MV-4-11 (cell line): ENCODE results near the gene UPF1.
"Not testable (repeated sequence)": the region's sequence is repeated elsewhere in the genome, so short reads cannot be mapped to it uniquely, and the experiment has no call there.

Source experiments
- DNase-seq: peaks from one replicate; lab custom pipeline; 2025; lab: John Stamatoyannopoulos, UW

UPF1 gene

DNA sequence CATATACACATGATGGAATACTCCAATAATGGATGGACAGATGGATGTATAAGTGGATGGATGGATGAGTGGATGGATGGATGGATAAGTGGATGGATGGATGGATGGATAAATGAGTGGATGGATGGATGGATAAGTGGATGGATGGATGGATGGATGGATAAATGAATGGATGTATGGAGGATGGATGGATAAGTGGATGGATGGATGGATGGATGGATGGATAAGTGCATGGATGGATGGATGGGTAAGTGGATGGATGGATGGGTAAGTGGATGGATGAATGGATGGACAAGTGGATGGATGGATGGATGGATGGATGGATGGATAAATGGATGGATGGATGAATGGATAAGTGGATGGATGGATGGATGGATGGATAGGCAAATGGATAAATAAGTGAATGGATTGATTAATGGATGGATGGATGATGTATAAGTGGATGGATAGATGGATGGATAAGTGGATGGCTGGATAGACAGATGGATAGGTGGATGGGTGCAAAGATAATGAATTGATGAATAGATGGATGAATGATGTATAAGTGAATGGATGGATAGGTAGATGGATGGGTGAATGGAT lies 32.3 kb upstream of the UPF1 start:
- DNase-seq, result no peak

GRCh38 chr19:18800079-18800478 lies 31.7 kb upstream of the UPF1 start:
- no peak for DNase-seq

- DNase-seq, result no peak
Measured at GRCh38 chr19:18800636-18801035, 31.1 kb upstream of the UPF1 start.

- no peak for DNase-seq
Measured at GRCh38 chr19:18802354-18802753, 29.4 kb upstream of the UPF1 start.

DNA sequence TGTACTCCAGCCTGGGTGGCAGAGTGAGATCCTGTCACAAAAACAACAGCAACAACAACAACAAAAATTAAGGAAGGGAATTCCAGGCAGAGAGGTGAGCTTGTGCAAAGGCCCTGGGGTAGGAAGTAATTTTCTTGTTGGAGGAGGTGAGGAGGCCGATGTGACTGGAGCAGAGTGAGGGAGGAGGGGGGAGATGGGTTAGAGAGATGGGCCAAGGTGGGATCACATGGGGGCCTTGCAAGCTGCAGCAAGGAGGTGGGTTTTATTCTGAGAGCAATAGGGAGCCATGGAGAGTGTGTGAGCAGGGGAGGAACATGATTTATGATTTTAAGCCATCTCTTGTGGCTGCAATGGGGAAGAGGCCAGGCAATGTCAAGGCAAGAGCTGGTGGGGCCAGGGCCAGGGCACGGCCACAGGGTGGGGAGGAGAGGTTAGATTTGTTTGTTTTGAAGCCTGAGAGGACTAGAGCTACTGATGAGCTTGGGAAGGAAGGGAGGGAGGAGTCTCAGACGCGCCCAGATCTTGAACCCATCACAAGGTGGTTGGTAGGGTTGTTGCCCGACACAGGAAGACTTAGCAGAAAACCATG lies 28.1 kb upstream of the UPF1 start:
- no peak for DNase-seq

DNA sequence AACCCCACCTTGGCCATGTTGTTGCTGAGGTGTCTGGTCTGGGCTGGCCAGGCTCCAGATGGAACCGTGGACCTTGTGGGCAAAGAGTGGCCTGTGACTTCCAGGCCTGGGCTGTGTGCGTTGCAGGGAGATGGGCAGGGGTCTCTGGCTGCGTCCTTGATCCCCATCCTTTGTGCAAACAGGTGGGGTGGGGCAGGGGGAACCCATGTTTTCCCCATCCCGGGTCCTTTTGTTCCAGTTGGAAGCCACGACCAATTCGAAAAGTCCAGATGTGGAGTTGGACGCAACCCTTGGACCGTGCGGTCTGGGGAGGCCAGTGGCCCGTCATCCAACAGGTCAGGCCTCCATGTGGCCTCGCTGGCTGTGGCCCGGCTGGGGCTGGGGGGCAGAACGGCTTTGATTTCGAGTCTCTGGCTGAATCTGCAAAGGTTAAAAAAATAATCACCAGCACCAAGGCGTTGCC lies 27.6 kb upstream of the UPF1 start:
- no peak for DNase-seq

DNA sequence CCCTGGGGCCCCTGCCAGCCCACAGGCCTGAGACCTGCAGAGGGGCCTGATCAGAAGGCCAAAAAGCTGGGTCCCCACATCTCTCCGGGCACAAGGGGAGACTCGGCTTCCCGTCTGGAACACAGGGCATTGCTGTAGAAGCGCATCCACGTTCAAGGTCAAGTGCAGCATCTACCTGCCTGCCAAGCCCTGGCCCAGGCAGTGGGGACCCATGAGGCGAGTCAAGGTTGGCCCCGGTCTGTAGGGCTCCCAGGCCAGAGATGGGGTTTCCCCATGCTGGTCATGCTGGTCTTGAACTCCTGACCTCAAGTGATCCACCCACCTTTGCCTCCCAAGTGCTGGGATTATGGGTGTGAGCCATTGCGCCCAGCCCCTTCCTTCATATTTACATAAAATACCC lies 27.1 kb upstream of the UPF1 start:
- no peak for DNase-seq

- no peak for DNase-seq
Measured at GRCh38 chr19:18807861-18808331, 23.9 kb upstream of the UPF1 start.

- peak; percentile 92 for DNase-seq
Measured at GRCh38 chr19:18809149-18809868, 22.4 kb upstream of the UPF1 start.

DNA sequence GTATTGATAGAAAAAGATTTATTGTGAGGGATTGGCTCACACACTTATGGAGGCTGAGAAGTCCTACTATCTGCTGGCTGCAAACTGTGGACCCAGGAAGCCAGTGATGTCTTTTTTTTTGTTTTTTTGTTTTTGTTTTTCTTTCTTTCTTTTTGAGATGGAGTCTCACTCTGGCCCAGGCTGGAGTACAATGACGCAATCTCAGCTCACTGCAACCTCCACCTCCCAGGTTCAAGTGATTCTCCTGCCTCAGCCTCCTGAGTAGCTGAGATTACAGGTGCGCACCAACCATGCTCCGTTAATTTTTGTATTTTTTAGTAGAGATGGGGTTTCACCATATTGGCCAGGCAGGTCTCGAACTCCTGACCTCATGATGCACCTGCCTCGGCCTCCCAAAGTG lies 20.1 kb upstream of the UPF1 start:
- not testable (repeated sequence) for DNase-seq

DNA sequence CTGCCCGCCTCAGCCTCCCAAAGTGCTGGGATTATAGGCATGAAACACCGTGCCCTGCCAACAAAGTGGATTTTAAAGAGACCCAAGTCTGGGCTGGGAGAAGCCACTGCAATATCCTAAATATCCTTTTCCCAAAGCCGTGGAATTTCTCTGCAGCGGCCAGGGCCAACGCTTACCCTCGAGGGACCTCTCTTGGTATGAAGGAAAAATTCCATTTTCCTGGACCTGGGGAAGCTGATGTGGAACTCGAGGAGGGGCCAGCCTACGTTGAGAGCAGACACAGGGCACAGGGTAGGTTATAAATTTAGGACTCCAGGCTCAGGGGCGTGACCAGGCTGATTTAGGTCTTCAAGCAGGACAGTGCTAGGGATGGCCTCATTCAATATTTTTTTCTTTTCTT lies 17.7 kb upstream of the UPF1 start:
- no peak for DNase-seq

DNA sequence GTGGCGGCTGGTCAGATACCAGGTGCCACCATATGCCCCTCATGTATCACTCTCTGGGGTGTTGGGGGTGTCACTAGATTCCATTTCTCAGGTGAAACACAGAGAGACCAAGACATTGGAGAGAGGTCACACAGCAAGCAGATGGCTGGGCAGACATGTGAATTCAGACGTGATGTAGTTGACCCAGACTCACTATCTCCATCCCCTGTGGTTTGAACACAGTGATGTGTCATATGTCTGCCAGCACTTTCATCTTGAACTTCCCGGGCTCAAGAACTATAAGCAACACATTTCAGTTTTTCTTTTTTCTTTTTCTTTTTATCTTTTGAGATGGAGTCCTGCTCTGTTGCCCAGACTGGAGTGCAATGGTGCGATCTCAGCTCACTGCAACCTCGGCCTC lies 16.1 kb upstream of the UPF1 start:
- DNase-seq, result no peak

DNA sequence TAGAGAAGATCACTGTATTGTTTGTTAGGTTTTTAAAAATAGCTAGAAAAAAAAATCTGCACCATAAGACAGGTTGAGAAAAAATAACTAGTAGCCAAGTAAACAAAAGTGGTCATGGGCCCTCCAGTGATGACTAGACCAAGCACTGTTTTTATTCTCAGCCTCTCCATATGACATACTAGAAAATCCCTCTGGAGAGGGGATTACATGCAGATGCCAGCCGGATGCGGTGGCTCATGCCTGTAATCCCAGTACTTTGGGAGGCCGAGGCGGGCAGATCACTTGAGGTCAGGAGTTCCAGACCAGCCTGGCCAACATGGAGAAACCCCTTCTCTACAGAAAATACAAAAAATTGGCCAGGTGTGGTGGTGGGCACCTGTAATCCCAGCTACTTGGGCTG lies 15.1 kb upstream of the UPF1 start:
- DNase-seq, result not testable (repeated sequence)

DNA sequence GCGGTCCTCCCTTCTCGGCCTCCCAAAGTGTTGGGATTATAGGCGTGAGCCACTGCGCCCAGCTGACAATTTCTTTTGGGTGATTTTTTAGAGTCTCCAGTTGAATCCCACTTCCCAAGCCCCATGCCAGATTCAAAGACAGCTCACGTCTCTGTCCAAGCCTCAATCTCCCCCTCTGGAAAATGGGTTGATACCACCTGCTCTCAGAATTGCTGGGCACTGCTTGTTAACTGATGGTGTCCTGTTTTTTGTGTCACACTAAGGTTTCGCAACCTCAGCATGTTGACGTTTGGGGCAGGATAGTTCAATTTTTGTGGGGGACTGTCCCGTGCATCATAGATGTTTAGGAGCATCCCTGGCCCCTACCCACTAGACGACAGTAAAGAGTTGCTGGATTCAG lies 14.2 kb upstream of the UPF1 start:
- no peak for DNase-seq

DNA sequence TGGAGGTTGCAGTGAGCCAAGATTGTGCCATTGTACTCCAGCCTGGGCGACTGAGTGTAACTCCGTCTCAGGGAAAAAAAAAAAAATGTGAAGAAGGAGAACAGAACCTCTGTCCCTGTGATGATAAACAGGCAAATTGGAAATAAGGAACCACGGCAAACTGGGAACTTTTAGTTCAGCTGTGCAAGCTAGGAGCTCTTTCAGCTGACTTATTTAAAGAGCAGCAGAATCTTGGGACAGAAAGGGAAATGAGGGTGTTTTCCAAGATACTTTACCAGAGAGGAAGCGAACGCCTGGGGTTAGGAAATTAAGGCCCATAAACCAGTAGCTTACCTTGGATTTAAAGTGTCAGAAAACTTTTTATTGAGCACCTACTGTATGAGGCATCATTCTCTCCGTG lies 3.0 kb upstream of the UPF1 start:
- DNase-seq, result no peak

DNA sequence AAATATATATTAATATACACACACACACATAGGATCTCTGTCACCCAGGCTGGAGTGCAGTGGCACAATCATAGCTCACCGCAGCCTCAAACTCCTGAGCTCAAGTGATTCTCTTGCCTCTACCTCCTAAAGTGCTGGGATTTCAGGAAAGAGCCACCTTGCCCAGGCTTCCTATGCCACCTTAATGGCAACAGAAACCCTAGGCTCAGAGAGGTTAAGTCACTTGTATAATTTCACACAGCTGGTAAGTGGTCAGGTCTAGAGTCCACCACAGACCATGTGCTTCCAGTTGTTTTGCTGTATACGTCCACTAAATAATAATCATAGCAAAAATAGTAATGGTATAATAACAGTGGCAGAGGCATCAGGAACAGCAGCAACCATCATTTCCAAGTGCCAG lies 1.3 kb upstream of the UPF1 start:
- no peak for DNase-seq

GRCh38 chr19:18832306-18833140 lies 764 bp downstream of the UPF1 start:
- DNase-seq, result no peak

DNA sequence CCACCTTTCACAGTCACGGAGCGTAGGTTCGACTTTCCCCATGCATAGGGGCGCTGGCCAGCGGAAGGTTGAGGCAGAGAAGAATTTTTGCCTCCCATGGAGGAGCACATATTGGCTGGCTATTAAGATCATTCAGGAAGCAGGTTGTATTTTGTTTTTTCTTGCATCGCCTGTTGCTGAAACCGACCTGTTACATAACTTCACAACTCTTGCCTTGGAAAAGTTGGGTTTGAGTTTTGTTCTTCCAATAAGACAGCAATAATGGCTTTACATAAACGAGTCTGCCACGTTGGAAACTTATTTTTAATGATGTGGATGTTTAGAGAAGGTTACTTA lies 1.4 kb downstream of the UPF1 start:
- no peak for DNase-seq

- DNase-seq, result no peak
Measured at GRCh38 chr19:18833849-18834643, 2.3 kb downstream of the UPF1 start.

GRCh38 chr19:18834644-18834984 lies 2.9 kb downstream of the UPF1 start:
- no peak for DNase-seq

- DNase-seq, result no peak
Measured at GRCh38 chr19:18839465-18840287, 7.9 kb downstream of the UPF1 start.
